K562 (cell line): ENCODE results near the gene PLEKHG4B. TPM values are rescaled to one million over a fixed set of nuclear protein-coding genes. Genes with fewer than 3 reads are reported as not detected.
A peak's percentile ranks its signal among the peaks of the same experiment; 100 is the strongest.

ENCODE experiments used
- ATAC-seq: fragments of 200-7000 bp; cut with Tn5 transposase; 3 replicates; pipeline ENCODE4 v1.9.1; 2020; ENCODE audit warnings: moderate library complexity
- BruUV-seq: library from RNA; stranded (reverse); fragments of 400-500 nt; replicated peaks from 2 replicates; lab custom pipeline; 2021; lab: Mats Ljungman, UMichigan
- CTCF ChIA-PET: fragments of 300-600 bp; formaldehyde crosslinking; extraction: SDS; loops from one replicate; lab custom pipeline; 2021; ENCODE audit warnings: low intra/inter-chr PET ratio; lab: Yijun Ruan, JAX
- POLR2A ChIA-PET: fragments of 300-600, 350-650 bp; sonication (Branson Sonifier 250); formaldehyde crosslinking; extraction: SDS; loops from one replicate; lab custom pipeline; 2021; ENCODE audit warnings: antibody characterized with exemption, inconsistent platforms; lab: Yijun Ruan, JAX
- DNase-seq, 4 experiments: peaks; one replicate each; pipeline versions ENCODE4 v3.0.0 to v3.0.0-alpha.2; 2011 to 2018; ENCODE audit warnings: low spot score in 3 of 4, mixed read lengths in 3 of 4; ENCODE audit errors: extremely low read depth in 1 of 4
- FAIRE-seq: peaks from 2 replicates; lab custom pipeline; 2011; peaks lifted over from hg19 to GRCh38; lab: Jason Lieb, UNC
- H2AFZ ChIP-seq: 2 replicates; pipeline ENCODE4 v1.6.0; 2011; ENCODE audit warnings: low read depth, low read length, control low read depth, inconsistent platforms
- H3K27ac ChIP-seq: fragments of 200-600 bp; 3 replicates; pipeline ENCODE4 v1.8.0; 2011; ENCODE audit warnings: low read depth, mild to moderate bottlenecking, control low read depth, inconsistent platforms, low read length, moderate library complexity, mixed read lengths; ENCODE audit errors: extremely low read depth
- H3K27me3 ChIP-seq, 2 experiments: fragments of 300-600 bp in 1 of 2; 2 replicates in 1 of 2; 3 replicates in 1 of 2; pipeline versions ENCODE4 v1.6.0 to v1.8.0; 2011; ENCODE audit warnings: inconsistent platforms in 2 of 2, low read length in 2 of 2, mild to moderate bottlenecking in 1 of 2, mixed read lengths in 1 of 2, moderate library complexity in 1 of 2; ENCODE audit not compliant: control insufficient read depth in 2 of 2, insufficient read depth in 2 of 2
- H3K36me3 ChIP-seq: fragments of 300-600 bp; 3 replicates; pipeline ENCODE4 v1.8.0; 2011; ENCODE audit warnings: mild to moderate bottlenecking, low read length, inconsistent platforms; ENCODE audit not compliant: control insufficient read depth, insufficient read depth
- H3K4me1 ChIP-seq, 2 experiments: fragments of 200-600 bp in 1 of 2; replicated peaks in 1 of 2; 2 replicates in 1 of 2; 3 replicates in 1 of 2; pipeline versions ENCODE4 v1.5.1 to v1.8.0; 2011; ENCODE audit warnings: inconsistent platforms in 2 of 2, low read length in 2 of 2, mild to moderate bottlenecking in 1 of 2, mixed read lengths in 1 of 2, moderate library complexity in 1 of 2; ENCODE audit not compliant: control insufficient read depth in 2 of 2, insufficient read depth in 2 of 2
- H3K4me2 ChIP-seq: 2 replicates; pipeline ENCODE4 v1.6.1; 2011; ENCODE audit warnings: low read length, control low read depth, inconsistent platforms, mixed read lengths; ENCODE audit not compliant: insufficient read depth
- H3K4me3 ChIP-seq: fragments of 200-600 bp; sonication (generic), shearing (Covaris generic); 2 replicates; pipeline ENCODE4 v1.5.1; 2016; ENCODE audit warnings: control low read depth, inconsistent platforms
- H3K79me2 ChIP-seq: fragments of 200-600 bp; 3 replicates; pipeline ENCODE4 v1.8.0; 2011; ENCODE audit warnings: low read length, inconsistent platforms; ENCODE audit not compliant: control insufficient read depth, insufficient read depth
- H3K9ac ChIP-seq, 2 experiments: 2 replicates each; pipeline versions ENCODE4 v1.6.0 to v1.6.1; 2011; ENCODE audit warnings: low read depth in 2 of 2, low read length in 2 of 2, control low read depth in 1 of 2, inconsistent platforms in 1 of 2, mild to moderate bottlenecking in 1 of 2, mixed read lengths in 1 of 2; ENCODE audit not compliant: insufficient read depth in 1 of 2
- H3K9me1 ChIP-seq: one replicate; pipeline ENCODE4 v1.6.0; 2011; ENCODE audit warnings: inconsistent platforms, mild to moderate bottlenecking, low read length, moderate library complexity; ENCODE audit not compliant: control insufficient read depth, insufficient read depth
- H3K9me3 ChIP-seq: replicated peaks from 2 replicates; pipeline ENCODE4 v1.5.1; 2011; ENCODE audit warnings: low read depth, low read length, inconsistent platforms; ENCODE audit not compliant: control insufficient read depth, insufficient read depth
- H4K20me1 ChIP-seq: replicated peaks from 2 replicates; pipeline ENCODE4 v1.6.1; 2011; ENCODE audit warnings: low read length, inconsistent platforms, mixed read lengths; ENCODE audit not compliant: control insufficient read depth, insufficient read depth
- ARID3A ChIP-seq: IDR thresholded peaks from 2 replicates; pipeline ENCODE4 v1.6.1; 2012; ENCODE audit warnings: low read depth, low read length, improper control_type of control experiment, borderline replicate concordance
- NRF1 ChIP-seq, 2 experiments: fragments of 450-650 bp; IDR thresholded peaks in 1 of 2; conservative IDR thresholded peaks in 1 of 2; 2 replicates each; pipeline ENCODE4 v1.6.1; 2014; ENCODE audit warnings: mild to moderate bottlenecking in 2 of 2
- ZNF239 ChIP-seq: fragments of 250-450 bp; sonication (Bioruptor Pico); IDR thresholded peaks from 2 replicates; pipeline ENCODE4 v1.4.0; 2020; ENCODE audit warnings: mild to moderate bottlenecking
- WGBS: fragments of 100-300 bp; shearing (Covaris generic); methylation state at CpG from one replicate; pipeline ENCODE4 v1.1.6; 2016; ENCODE audit warnings: low coverage, mixed read lengths; ENCODE audit not compliant: insufficient coverage; ENCODE audit errors: missing lambda C conversion rate; 5-methylcytosine and 5-hydroxymethylcytosine counted together
- in situ Hi-C: fragments of 300-500 bp; cut with MboI; formaldehyde crosslinking; loops from 4 replicates; pipeline ENCODE4 v1.15.0; 2018; ENCODE audit warnings: inconsistent platforms, mixed read lengths
- intact Hi-C: fragments of 100-400 bp; cut with micrococcal nuclease; formaldehyde crosslinking; loops from 2 replicates; pipeline ENCODE4 v1.14.2; 2022
- polyA plus RNA-seq, 8 experiments: library from polyadenylated mRNA; depleted of rRNA in 4 of 8; stranded (reverse) in 5 of 8; unstranded in 3 of 8; fragments of >200 nt; fragmentation: Nextera tagmentation in 2 of 8; fragmentation: Illumina TruSeq in 1 of 8; extraction: Ambion mirVana in 2 of 8; extraction: Trizol in 1 of 8; gene quantifications; 2 replicates each; pipeline versions ENCODE4 v1.2.1 to v1.2.3, GENCODE V29; 2011 to 2014; ENCODE audit warnings: inconsistent platforms in 1 of 8, missing spikeins in 1 of 8
- total RNA-seq, 7 experiments: library from RNA; depleted of rRNA in 6 of 7; stranded (reverse); fragments of >200 nt in 6 of 7; fragmentation: Illumina TruSeq in 2 of 7; extraction: Trizol in 2 of 7; gene quantifications; 2 replicates each; pipeline versions ENCODE4 v1.2.1 to v1.2.3, GENCODE V29; 2011 to 2021; ENCODE audit warnings: low replicate concordance in 1 of 7

PLEKHG4B gene
- total and polyA plus RNA-seq, 9 of the 15 experiments (the other 6 are each of a cell fraction or from before 2014, with no cell fraction given) = 0.02 TPM; not detected in 8

GRCh38 chr5:81391-82021, 10.5 kb upstream of the PLEKHG4B start:
- no peak overlapping the region for H3K27ac ChIP-seq

GRCh38 chr5:82097-82496, 9.9 kb upstream of the PLEKHG4B start:
- in situ Hi-C loops = no loop called here
- Histone ChIP-seq H3K27ac (no peak overlapping the region), H3K36me3 (no peaks in the 10 kb centered on the region), H2AFZ (no peak overlapping the region), H3K9me3 (no peaks in the 10 kb centered on the region), H3K79me2 (no peaks in the 10 kb centered on the region), H3K27me3 (peaks cover 24 to 60% of the 10 kb centered on the region in 2 experiments; a peak in 4 of 5 replicates), H3K9me1 (no peaks in the 10 kb centered on the region), H3K4me2 (no peak overlapping the region), H3K4me3 (no peak overlapping the region), H4K20me1 (peaks cover 16% of the 10 kb centered on the region), H3K9ac (no peak overlapping the region), H3K4me1 (no peaks in the 10 kb centered on the region)
- DNase-seq (no peak), ATAC-seq (peak; percentile 29), FAIRE-seq (no peak)
- WGBS = 2% methylated on average over 8 of the region's 9 CpGs
- CTCF ChIA-PET = no interaction called here
- BruUV-seq = no TSS peak
- POLR2A ChIA-PET = interaction anchor here (0.5 kb wide), 1 partner anchor 10 kb away, joined by 3 read pairs; the partner anchor contains the start of gene PLEKHG4B
- intact Hi-C loops = no loop called here
- no peak for TF ChIP-seq ARID3A

More at GRCh38 chr5:81391-82021, 10.5 kb upstream of the PLEKHG4B start:
- no peak overlapping the region for H2AFZ ChIP-seq
- CTCF ChIA-PET = no interaction called here
- H3K4me1 ChIP-seq = no peaks in the 10 kb centered on the region
- FAIRE-seq = no peak
- no peaks in the 10 kb centered on the region for H3K9me1 ChIP-seq
- in situ Hi-C loops = no loop called here
- TF ChIP-seq NRF1 (conservative IDR thresholded peaks at IDR 0.05 in 1 of 2, IDR thresholded peaks at IDR 0.05 in 1 of 2) = no peak
- no peak for TF ChIP-seq ZNF239 (CRISPR knock-in tag)
- BruUV-seq = no TSS peak
- H4K20me1 ChIP-seq = peaks cover 18% of the 10 kb centered on the region
- H3K27me3 ChIP-seq = peaks cover 30 to 66% of the 10 kb centered on the region in 2 experiments; a peak in 4 of 5 replicates
- 1% methylated on average over 19 of the region's 19 CpGs for WGBS
- H3K79me2 ChIP-seq = no peaks in the 10 kb centered on the region
- no peaks in the 10 kb centered on the region for H3K9me3 ChIP-seq
- no peaks in the 10 kb centered on the region for H3K36me3 ChIP-seq
- H3K4me2 ChIP-seq = no peak overlapping the region
- H3K4me3 ChIP-seq = no peak overlapping the region
- peak; percentile 31 for ATAC-seq
- intact Hi-C loops = no loop called here
- H3K9ac ChIP-seq = peak overlapping the region in 1 of 2 experiments; percentile 54; a peak in 1 of 4 replicates
- POLR2A ChIA-PET = no interaction called here
- DNase-seq = no peak
